T-cell (primary cell): ENCODE measurements around the gene PDLIM4. TPM values are rescaled to one million over a fixed set of nuclear protein-coding genes. Genes with fewer than 3 reads are reported as not detected.

Experiments used
- ATAC-seq, 4 experiments: fragments of 200-7000 bp in 3 of 4; fragments of 150-1000 bp in 1 of 4; cut with Tn5 transposase; replicated peaks in 1 of 4; 1 replicate in 3 of 4; 2 replicates in 1 of 4; pipeline ENCODE4 v1.10.0; 2021; ENCODE audit warnings: moderate library complexity in 3 of 4, mild to moderate bottlenecking in 2 of 4, moderate number of reproducible peaks in 1 of 4
- CTCF ChIA-PET, 2 donors: fragments of 300-600 bp; sonication (Branson Sonifier 250); formaldehyde crosslinking; loops; one replicate each; lab custom pipeline; 2022; ENCODE audit warnings: antibody characterized with exemption in 2 of 2; lab: Charles Lee
- POLR2A ChIA-PET, 2 donors: fragments of 300-600 bp; sonication (Branson Sonifier 250); formaldehyde crosslinking; loops; one replicate each; lab custom pipeline; 2022; ENCODE audit warnings: antibody characterized with exemption in 2 of 2; lab: Charles Lee
- DNase-seq, 35 experiments: peaks; one replicate each; pipeline versions ENCODE4 v3.0.0 to v3.0.0-alpha.2; 2013 to 2023
- H3K27ac ChIP-seq: one replicate; pipeline ENCODE4 v1.5.1; 2013; ENCODE audit warnings: low read length
- H3K27me3 ChIP-seq, 2 experiments: replicated peaks in 1 of 2; 1 replicate in 1 of 2; 2 replicates in 1 of 2; pipeline versions ENCODE4 v1.6.1 to v1.7.0; 2013; ENCODE audit warnings: low read length in 1 of 2, mixed read lengths in 1 of 2; ENCODE audit not compliant: control insufficient read depth in 2 of 2, insufficient read depth in 2 of 2; ENCODE audit errors: extremely low read depth in 1 of 2
- H3K36me3 ChIP-seq, 2 donors: 1 replicate in 1 of 2; 2 replicates in 1 of 2; pipeline versions ENCODE4 v1.6.1 to v1.7.0; 2013; ENCODE audit warnings: low read length in 1 of 2; ENCODE audit not compliant: control insufficient read depth in 2 of 2, insufficient read depth in 1 of 2; ENCODE audit errors: extremely low read depth in 1 of 2
- H3K4me1 ChIP-seq, 2 experiments: 1 replicate in 1 of 2; 2 replicates in 1 of 2; pipeline versions ENCODE4 v1.6.1 to v1.7.0; 2013; ENCODE audit warnings: low read length in 2 of 2, mixed read lengths in 1 of 2; ENCODE audit not compliant: insufficient read depth in 2 of 2, control insufficient read depth in 1 of 2; ENCODE audit errors: extremely low read depth in 1 of 2
- H3K4me3 ChIP-seq, 2 donors: 1 replicate in 1 of 2; 2 replicates in 1 of 2; pipeline versions ENCODE4 v1.5.1 to v1.7.0; 2013; ENCODE audit warnings: mild to moderate bottlenecking in 2 of 2, low read length in 1 of 2, moderate library complexity in 1 of 2; ENCODE audit not compliant: control insufficient read depth in 1 of 2; ENCODE audit errors: extremely low read depth in 1 of 2
- H3K9me3 ChIP-seq: 2 replicates; pipeline ENCODE4 v1.7.0; 2013
- H3K27ac Mint-ChIP-seq, 2 donors: one replicate each; pipeline ENCODE4 v1.8.0; 2020 to 2021; ENCODE audit warnings: mild to moderate bottlenecking in 2 of 2, mixed read lengths in 2 of 2
- H3K27me3 Mint-ChIP-seq, 2 donors: one replicate each; pipeline ENCODE4 v1.8.0; 2021 to 2022; ENCODE audit warnings: mixed read lengths in 2 of 2
- H3K36me3 Mint-ChIP-seq: one replicate; pipeline ENCODE4 v1.8.0; 2021; ENCODE audit warnings: mixed read lengths
- H3K4me1 Mint-ChIP-seq, 3 donors: one replicate each; pipeline ENCODE4 v1.8.0; 2020 to 2022; ENCODE audit warnings: mixed read lengths in 3 of 3, mild to moderate bottlenecking in 1 of 3
- H3K4me3 Mint-ChIP-seq, 3 donors: one replicate each; pipeline ENCODE4 v1.8.0; 2020 to 2022; ENCODE audit warnings: mild to moderate bottlenecking in 3 of 3, mixed read lengths in 3 of 3, moderate library complexity in 3 of 3
- H3K9me3 Mint-ChIP-seq, 3 donors: one replicate each; pipeline ENCODE4 v1.8.0; 2020 to 2022; ENCODE audit warnings: mixed read lengths in 3 of 3
- WGBS: methylation state at CpG from one replicate; pipeline ENCODE4 v1.1.5; 2013; ENCODE audit warnings: missing lambda C conversion rate; ENCODE audit not compliant: insufficient coverage; 5-methylcytosine and 5-hydroxymethylcytosine counted together
- total RNA-seq, 35 experiments: library from RNA in 6 of 35; stranded (reverse) in 6 of 35; fragments of 120-200 nt in 1 of 35; gene quantifications; one replicate each; pipeline versions ENCODE4 v1.2.1 to v1.2.4 and lab custom pipeline; 2013 to 2026

PDLIM4 gene
- total RNA-seq, 5 donors from 2014 or later (not counting 1 experiment from before 2014, with no cell fraction given): not detected

DNA sequence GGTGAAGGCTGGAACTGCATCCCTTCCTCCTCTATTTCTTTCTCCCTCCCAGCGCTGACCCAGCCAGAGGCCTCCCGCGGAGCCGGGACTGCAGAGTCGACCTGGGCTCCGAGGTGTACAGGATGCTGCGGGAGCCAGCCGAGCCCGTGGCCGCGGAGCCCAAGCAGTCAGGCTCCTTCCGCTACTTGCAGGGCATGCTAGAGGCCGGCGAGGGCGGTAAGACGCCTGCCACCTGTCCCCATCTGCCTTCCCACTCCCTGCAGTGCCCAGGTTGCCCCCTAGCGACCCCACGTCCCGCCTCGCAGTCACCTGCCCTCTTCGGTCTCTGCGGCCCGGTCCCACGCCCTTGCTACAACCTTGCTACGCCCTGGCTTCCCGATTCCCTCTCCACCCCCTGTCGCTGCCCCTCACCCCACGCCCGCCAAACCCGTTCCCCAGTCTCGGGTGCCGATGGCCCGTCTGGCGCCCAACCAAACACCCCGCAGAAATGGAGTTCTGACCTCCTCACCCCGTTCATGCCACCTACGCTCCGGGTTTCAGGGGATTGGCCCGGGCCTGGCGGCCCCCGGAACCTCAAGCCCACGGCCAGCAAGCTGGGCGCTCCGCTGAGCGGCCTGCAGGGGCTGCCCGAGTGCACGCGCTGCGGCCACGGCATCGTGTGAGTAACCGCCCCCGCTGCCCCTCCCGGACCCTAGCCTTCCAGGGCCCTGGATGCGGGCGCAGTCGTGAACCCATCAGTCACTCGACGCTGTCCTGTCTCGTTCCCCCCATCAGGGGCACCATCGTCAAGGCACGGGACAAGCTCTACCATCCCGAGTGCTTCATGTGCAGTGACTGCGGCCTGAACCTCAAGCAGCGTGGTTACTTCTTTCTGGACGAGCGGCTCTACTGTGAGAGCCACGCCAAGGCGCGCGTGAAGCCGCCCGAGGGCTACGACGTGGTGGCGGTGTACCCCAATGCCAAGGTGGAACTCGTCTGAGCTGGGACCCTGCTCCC lies 14.1 kb downstream of the PDLIM4 start:
- peak in 6 of 35 experiments; percentile 15 to 28 (median 22) for DNase-seq
- Mint-ChIP-seq H3K27me3 (peaks cover 9 to 18% of the 10 kb centered on the region in 2 donors), H3K4me1 (peaks cover 0 to 13% (median 10%) of the 10 kb centered on the region in 3 donors), H3K27ac (no peak overlapping the region), H3K4me3 (peak overlapping the region; percentile 49 to 64 (median 49)), H3K9me3 (no peaks in the 10 kb centered on the region), H3K36me3 (no peaks in the 10 kb centered on the region)
- 66% methylated on average over 76 of the region's 77 CpGs for WGBS
- H3K27me3 ChIP-seq: peaks cover 0 to 33% of the 10 kb centered on the region in 2 experiments
- ChIA-PET POLR2A (no interaction called here), CTCF (interaction anchor here in 1 of 2 donors (1.3 kb wide), 1 partner anchor 118 kb away, joined by 4 read pairs; no protein-coding TSS in a partner anchor)
- H3K4me1 ChIP-seq: peaks cover 0 to 18% of the 10 kb centered on the region in 2 experiments
- peak in 2 of 4 experiments; percentile 49 to 54 for ATAC-seq
- H3K9me3 ChIP-seq: no peaks in the 10 kb centered on the region
- peak overlapping the region; percentile 2 to 12 for H3K4me3 ChIP-seq
- no peaks in the 10 kb centered on the region for H3K36me3 ChIP-seq
- H3K27ac ChIP-seq: no peak overlapping the region

DNA sequence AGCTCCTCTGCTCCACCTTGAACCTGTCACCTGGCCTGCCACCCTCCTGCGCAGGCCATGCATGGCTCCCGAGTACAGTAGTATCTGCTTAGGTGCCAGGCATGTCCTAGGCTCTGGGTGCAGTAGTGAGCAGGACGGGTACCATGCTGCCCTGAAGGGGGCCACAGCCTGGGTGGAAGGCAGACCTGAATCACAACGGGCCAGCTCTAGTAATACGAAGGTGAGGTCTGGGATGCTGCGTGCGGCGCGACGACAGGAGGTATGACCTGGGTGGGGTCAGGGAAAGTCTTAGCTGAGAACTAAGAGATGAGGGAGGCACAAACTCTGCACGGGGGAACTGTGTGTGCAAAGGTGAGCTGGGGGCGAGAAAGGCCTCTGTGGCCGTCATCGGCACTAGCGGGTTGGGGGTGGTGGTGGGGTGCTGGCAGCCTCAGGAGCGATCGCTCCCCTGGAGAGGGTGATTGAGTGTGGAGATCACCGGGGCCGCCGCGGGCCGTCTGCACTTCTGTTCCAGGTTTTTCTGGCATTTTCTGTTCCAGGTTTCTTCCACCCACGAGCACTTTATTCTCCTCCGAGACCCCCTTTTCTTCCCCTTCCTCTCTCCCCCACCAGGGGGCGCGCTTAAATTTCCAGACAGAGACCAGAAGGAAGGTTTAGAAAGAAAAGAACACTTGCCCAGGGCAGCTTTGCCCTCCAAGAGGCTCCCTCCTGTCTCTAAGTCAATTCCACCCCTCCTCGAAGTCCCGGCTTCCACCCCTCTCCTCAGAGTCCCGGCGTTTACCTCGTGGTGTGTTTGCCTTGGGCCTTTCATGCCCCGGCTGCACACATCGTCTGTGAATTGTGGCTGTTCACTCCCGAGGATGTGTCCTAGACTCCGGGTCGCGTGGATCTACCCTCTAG lies 15.1 kb downstream of the PDLIM4 start:
- Mint-ChIP-seq H3K27ac (no peak overlapping the region), H3K4me3 (peak overlapping the region in 1 of 3 donors; percentile 64), H3K36me3 (no peaks in the 10 kb centered on the region), H3K4me1 (peaks cover 0 to 13% (median 10%) of the 10 kb centered on the region in 3 donors), H3K27me3 (peaks cover 9 to 18% of the 10 kb centered on the region in 2 donors), H3K9me3 (no peaks in the 10 kb centered on the region)
- ChIA-PET POLR2A (no interaction called here), CTCF (interaction anchor here in 1 of 2 donors (0.7 to 1.3 kb wide), 2 partner anchors 22 to 117 kb away, joined by 3 to 4 read pairs; partner anchors contain the start of gene SLC22A4)
- Histone ChIP-seq H3K27me3 (peaks cover 0 to 33% of the 10 kb centered on the region in 2 experiments), H3K27ac (no peak overlapping the region), H3K36me3 (no peaks in the 10 kb centered on the region), H3K4me1 (peaks cover 0 to 18% of the 10 kb centered on the region in 2 experiments), H3K4me3 (no peak overlapping the region), H3K9me3 (no peaks in the 10 kb centered on the region)
- DNase-seq (peak in 28 of 35 experiments; percentile 25 to 66 (median 52)), ATAC-seq (peak in 2 of 4 experiments; percentile 25 to 38)
- 61% methylated on average over 28 of the region's 37 CpGs for WGBS

DNA sequence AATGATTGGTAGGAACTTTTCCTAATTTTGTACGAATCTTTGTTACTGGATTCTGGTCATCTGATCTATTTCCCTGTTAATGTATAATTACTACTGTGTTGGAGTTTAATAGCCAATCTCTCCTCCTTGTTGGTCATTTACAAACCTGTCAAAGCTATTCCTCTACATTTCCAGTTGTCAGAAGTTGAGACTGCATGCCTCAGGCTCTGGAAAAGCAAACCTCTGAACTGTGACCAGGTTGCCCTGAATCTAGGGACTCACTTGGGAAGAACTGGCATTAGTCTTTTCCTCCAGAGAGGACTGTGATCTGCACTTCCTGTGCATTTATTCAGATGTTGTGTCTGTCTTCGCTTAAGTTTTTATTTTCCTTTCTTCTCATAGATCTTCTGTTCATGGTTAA lies 16.1 kb downstream of the PDLIM4 start:
- Histone ChIP-seq H3K27ac (no peak overlapping the region), H3K27me3 (peaks cover 0 to 35% of the 10 kb centered on the region in 2 experiments), H3K4me3 (no peak overlapping the region), H3K36me3 (no peaks in the 10 kb centered on the region), H3K9me3 (no peaks in the 10 kb centered on the region), H3K4me1 (peaks cover 0 to 18% of the 10 kb centered on the region in 2 experiments)
- Mint-ChIP-seq H3K4me3 (no peak overlapping the region), H3K27me3 (peaks cover 9 to 18% of the 10 kb centered on the region in 2 donors), H3K9me3 (no peaks in the 10 kb centered on the region), H3K4me1 (peaks cover 0 to 13% (median 10%) of the 10 kb centered on the region in 3 donors), H3K27ac (no peak overlapping the region), H3K36me3 (no peaks in the 10 kb centered on the region)
- no peak for ATAC-seq
- DNase-seq: no peak
- POLR2A ChIA-PET: no interaction called here
- CTCF ChIA-PET: interaction anchor here in 1 of 2 donors (0.6 kb wide), 1 partner anchor 601 kb away, joined by 3 read pairs; no protein-coding TSS in a partner anchor
- no CpG with 5 or more reads among the region's 2 CpGs for WGBS

DNA sequence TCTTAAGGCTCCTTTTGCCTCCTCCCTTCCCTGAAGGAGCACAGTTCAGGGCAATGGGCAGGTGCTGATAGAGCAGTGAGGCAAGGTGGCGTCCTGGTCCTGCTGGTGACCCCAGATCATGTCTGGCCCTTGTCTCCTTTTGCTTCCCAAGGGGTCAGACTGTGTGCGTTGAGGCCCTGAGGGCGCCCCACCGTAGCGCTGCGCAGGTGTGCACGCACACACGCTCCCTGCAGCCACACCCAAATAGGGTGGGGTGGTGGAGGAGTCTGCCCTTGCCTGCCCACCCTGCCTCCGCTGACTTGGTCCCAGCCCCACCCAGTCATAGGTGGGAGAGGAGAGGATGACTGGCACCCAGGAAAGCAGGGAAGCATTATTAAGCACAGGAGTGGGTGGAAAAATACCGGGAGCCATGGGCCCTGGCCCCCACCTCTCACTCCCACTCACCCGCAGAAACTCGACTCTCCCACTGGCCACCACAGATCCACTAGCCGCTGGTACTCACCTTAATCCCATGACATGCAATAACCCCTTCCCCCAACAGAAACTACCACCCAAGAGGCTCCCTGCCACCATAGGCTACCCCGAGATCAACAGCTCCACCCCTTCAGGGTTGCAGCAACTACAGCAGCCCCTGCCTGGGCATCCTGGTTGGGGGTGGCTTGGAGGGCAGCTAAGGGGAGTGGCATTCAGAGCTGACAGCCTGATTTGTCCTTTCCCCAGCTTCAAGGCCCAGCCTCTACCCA lies 16.7 kb downstream of the PDLIM4 start:
- Histone ChIP-seq H3K36me3 (no peaks in the 10 kb centered on the region), H3K4me3 (no peak overlapping the region), H3K9me3 (no peaks in the 10 kb centered on the region), H3K27ac (no peak overlapping the region), H3K4me1 (peaks cover 0 to 18% of the 10 kb centered on the region in 2 experiments), H3K27me3 (peaks cover 0 to 35% of the 10 kb centered on the region in 2 experiments)
- DNase-seq: no peak
- ATAC-seq: no peak
- no peak overlapping the region for H3K4me3 Mint-ChIP-seq
- WGBS: 94% methylated on average over 5 of the region's 14 CpGs
- H3K9me3 Mint-ChIP-seq: no peaks in the 10 kb centered on the region
- peaks cover 9 to 18% of the 10 kb centered on the region in 2 donors for H3K27me3 Mint-ChIP-seq
- H3K27ac Mint-ChIP-seq: peak overlapping the region in 1 of 2 donors; percentile 5
- CTCF ChIA-PET: no interaction called here
- POLR2A ChIA-PET: no interaction called here
- H3K36me3 Mint-ChIP-seq: no peaks in the 10 kb centered on the region
- peaks cover 0 to 13% (median 10%) of the 10 kb centered on the region in 3 donors for H3K4me1 Mint-ChIP-seq

DNA sequence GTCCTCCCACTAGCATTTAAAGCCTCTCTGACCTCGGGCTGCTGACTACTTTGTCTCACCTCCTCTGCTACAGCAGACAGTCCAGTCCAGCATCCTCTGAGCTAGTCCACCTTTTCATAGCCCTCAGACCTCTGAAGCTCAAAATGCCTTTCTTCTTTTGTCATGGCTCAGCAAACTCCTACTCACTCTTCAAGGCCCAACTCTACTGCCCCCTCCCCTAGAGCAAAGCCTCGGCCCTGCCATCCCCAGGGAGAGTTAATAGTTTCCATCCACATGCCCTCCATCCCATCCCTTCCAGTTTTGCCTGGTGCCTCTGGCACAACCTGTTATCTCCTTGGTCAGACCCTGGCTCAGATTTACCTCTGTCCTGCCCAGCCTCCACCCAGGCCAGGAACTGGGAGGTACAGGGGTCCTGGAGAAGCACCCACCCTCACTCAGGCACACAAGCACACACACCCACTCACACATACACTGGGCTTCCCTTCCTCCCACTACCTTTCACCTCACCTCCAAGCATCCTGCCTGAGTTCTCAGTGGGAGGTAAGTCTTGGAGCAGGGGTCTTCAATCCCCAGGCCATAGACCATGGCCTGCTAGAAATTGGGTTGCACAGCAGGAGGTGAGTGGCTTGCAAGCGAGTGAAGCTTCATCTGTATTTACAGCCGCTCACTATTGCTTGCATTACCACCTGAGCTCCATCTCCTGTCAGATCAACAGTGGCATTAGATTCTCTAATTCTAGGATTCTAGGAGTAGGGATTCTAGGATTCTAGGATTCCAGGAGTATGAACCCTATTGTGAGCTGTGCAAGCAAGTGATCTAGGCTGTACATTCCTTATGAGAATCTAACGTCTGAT lies 18.1 kb downstream of the PDLIM4 start:
- ATAC-seq (no peak), DNase-seq (no peak)
- Mint-ChIP-seq H3K4me3 (no peak overlapping the region), H3K4me1 (peaks cover 0 to 13% (median 10%) of the 10 kb centered on the region in 3 donors), H3K36me3 (no peaks in the 10 kb centered on the region), H3K9me3 (no peaks in the 10 kb centered on the region), H3K27me3 (peaks cover 9 to 22% of the 10 kb centered on the region in 2 donors), H3K27ac (no peak overlapping the region)
- POLR2A ChIA-PET: no interaction called here
- H3K9me3 ChIP-seq: no peaks in the 10 kb centered on the region
- CTCF ChIA-PET: interaction anchor here (0.5 to 0.7 kb wide), 2 partner anchors 221 to 544 kb away, joined by 3 read pairs; no protein-coding TSS in a partner anchor
- peaks cover 0 to 40% of the 10 kb centered on the region in 2 experiments for H3K27me3 ChIP-seq
- H3K4me3 ChIP-seq: no peak overlapping the region
- 67% methylated on average over 2 of the region's 5 CpGs for WGBS
- peaks cover 0 to 18% of the 10 kb centered on the region in 2 experiments for H3K4me1 ChIP-seq
- no peak overlapping the region for H3K27ac ChIP-seq
- no peaks in the 10 kb centered on the region for H3K36me3 ChIP-seq
